K562 (cell line): ENCODE measurements around the gene ACOD1. TPM values are rescaled to one million over a fixed set of nuclear protein-coding genes. Genes with fewer than 3 reads are reported as not detected.

ENCODE experiments used
- ATAC-seq: fragments of 200-7000 bp; cut with Tn5 transposase; 3 replicates; pipeline ENCODE4 v1.9.1; 2020; ENCODE audit warnings: moderate library complexity
- BruUV-seq: library from RNA; stranded (reverse); fragments of 400-500 nt; replicated peaks from 2 replicates; lab custom pipeline; 2021; lab: Mats Ljungman, UMichigan
- CTCF ChIA-PET: fragments of 300-600 bp; formaldehyde crosslinking; extraction: SDS; loops from one replicate; lab custom pipeline; 2021; ENCODE audit warnings: low intra/inter-chr PET ratio; lab: Yijun Ruan, JAX
- POLR2A ChIA-PET: fragments of 300-600, 350-650 bp; sonication (Branson Sonifier 250); formaldehyde crosslinking; extraction: SDS; loops from one replicate; lab custom pipeline; 2021; ENCODE audit warnings: antibody characterized with exemption, inconsistent platforms; lab: Yijun Ruan, JAX
- DNase-seq, 4 experiments: peaks; one replicate each; pipeline versions ENCODE4 v3.0.0 to v3.0.0-alpha.2; 2011 to 2018; ENCODE audit warnings: low spot score in 3 of 4, mixed read lengths in 3 of 4; ENCODE audit errors: extremely low read depth in 1 of 4
- FAIRE-seq: peaks from 2 replicates; lab custom pipeline; 2011; peaks lifted over from hg19 to GRCh38; lab: Jason Lieb, UNC
- H2AFZ ChIP-seq: 2 replicates; pipeline ENCODE4 v1.6.0; 2011; ENCODE audit warnings: low read depth, low read length, control low read depth, inconsistent platforms
- H3K27ac ChIP-seq: fragments of 200-600 bp; 3 replicates; pipeline ENCODE4 v1.8.0; 2011; ENCODE audit warnings: low read depth, mild to moderate bottlenecking, control low read depth, inconsistent platforms, low read length, moderate library complexity, mixed read lengths; ENCODE audit errors: extremely low read depth
- H3K27me3 ChIP-seq, 2 experiments: fragments of 300-600 bp in 1 of 2; 2 replicates in 1 of 2; 3 replicates in 1 of 2; pipeline versions ENCODE4 v1.6.0 to v1.8.0; 2011; ENCODE audit warnings: inconsistent platforms in 2 of 2, low read length in 2 of 2, mild to moderate bottlenecking in 1 of 2, mixed read lengths in 1 of 2, moderate library complexity in 1 of 2; ENCODE audit not compliant: control insufficient read depth in 2 of 2, insufficient read depth in 2 of 2
- H3K36me3 ChIP-seq: fragments of 300-600 bp; 3 replicates; pipeline ENCODE4 v1.8.0; 2011; ENCODE audit warnings: mild to moderate bottlenecking, low read length, inconsistent platforms; ENCODE audit not compliant: control insufficient read depth, insufficient read depth
- H3K4me1 ChIP-seq, 2 experiments: fragments of 200-600 bp in 1 of 2; replicated peaks in 1 of 2; 2 replicates in 1 of 2; 3 replicates in 1 of 2; pipeline versions ENCODE4 v1.5.1 to v1.8.0; 2011; ENCODE audit warnings: inconsistent platforms in 2 of 2, low read length in 2 of 2, mild to moderate bottlenecking in 1 of 2, mixed read lengths in 1 of 2, moderate library complexity in 1 of 2; ENCODE audit not compliant: control insufficient read depth in 2 of 2, insufficient read depth in 2 of 2
- H3K4me2 ChIP-seq: 2 replicates; pipeline ENCODE4 v1.6.1; 2011; ENCODE audit warnings: low read length, control low read depth, inconsistent platforms, mixed read lengths; ENCODE audit not compliant: insufficient read depth
- H3K4me3 ChIP-seq: fragments of 200-600 bp; sonication (generic), shearing (Covaris generic); 2 replicates; pipeline ENCODE4 v1.5.1; 2016; ENCODE audit warnings: control low read depth, inconsistent platforms
- H3K79me2 ChIP-seq: fragments of 200-600 bp; 3 replicates; pipeline ENCODE4 v1.8.0; 2011; ENCODE audit warnings: low read length, inconsistent platforms; ENCODE audit not compliant: control insufficient read depth, insufficient read depth
- H3K9ac ChIP-seq, 2 experiments: 2 replicates each; pipeline versions ENCODE4 v1.6.0 to v1.6.1; 2011; ENCODE audit warnings: low read depth in 2 of 2, low read length in 2 of 2, control low read depth in 1 of 2, inconsistent platforms in 1 of 2, mild to moderate bottlenecking in 1 of 2, mixed read lengths in 1 of 2; ENCODE audit not compliant: insufficient read depth in 1 of 2
- H3K9me1 ChIP-seq: one replicate; pipeline ENCODE4 v1.6.0; 2011; ENCODE audit warnings: inconsistent platforms, mild to moderate bottlenecking, low read length, moderate library complexity; ENCODE audit not compliant: control insufficient read depth, insufficient read depth
- H3K9me3 ChIP-seq: replicated peaks from 2 replicates; pipeline ENCODE4 v1.5.1; 2011; ENCODE audit warnings: low read depth, low read length, inconsistent platforms; ENCODE audit not compliant: control insufficient read depth, insufficient read depth
- H4K20me1 ChIP-seq: replicated peaks from 2 replicates; pipeline ENCODE4 v1.6.1; 2011; ENCODE audit warnings: low read length, inconsistent platforms, mixed read lengths; ENCODE audit not compliant: control insufficient read depth, insufficient read depth
- CGGBP1 ChIP-seq: fragments of 250-450 bp; sonication (Bioruptor Pico); IDR thresholded peaks from 2 replicates; pipeline ENCODE4 v1.9.0; 2021; ENCODE audit warnings: mild to moderate bottlenecking
- GTF3C2 ChIP-seq: IDR thresholded peaks from 3 replicates; pipeline ENCODE4 v1.6.1; 2011; ENCODE audit warnings: borderline replicate concordance, mild to moderate bottlenecking, moderate library complexity; ENCODE audit not compliant: insufficient read length; ENCODE audit errors: extremely low read depth
- NR0B1 ChIP-seq: fragments of 450-650 bp; IDR thresholded peaks from one replicate; pipeline ENCODE4 v1.6.1; 2018; ENCODE audit warnings: mild to moderate bottlenecking, moderate library complexity; ENCODE audit not compliant: partially characterized antibody
- ZNF217 ChIP-seq: sonication (generic); formaldehyde crosslinking; IDR thresholded peaks from 2 replicates; pipeline ENCODE4 v1.8.0; 2022; ENCODE audit warnings: mild to moderate bottlenecking, missing genetic modification reagents
- ZNF551 ChIP-seq: fragments of 250-450 bp; sonication (Bioruptor Pico); IDR thresholded peaks from 2 replicates; pipeline ENCODE4 v1.5.0; 2021; ENCODE audit warnings: mild to moderate bottlenecking, moderate library complexity
- ZNF696 ChIP-seq: fragments of 250-450 bp; sonication (Bioruptor Pico); conservative IDR thresholded peaks from 2 replicates; pipeline ENCODE4 v1.4.0; 2020; ENCODE audit warnings: mild to moderate bottlenecking, moderate library complexity
- WGBS: fragments of 100-300 bp; shearing (Covaris generic); methylation state at CpG from one replicate; pipeline ENCODE4 v1.1.6; 2016; ENCODE audit warnings: low coverage, mixed read lengths; ENCODE audit not compliant: insufficient coverage; ENCODE audit errors: missing lambda C conversion rate; 5-methylcytosine and 5-hydroxymethylcytosine counted together
- in situ Hi-C: fragments of 300-500 bp; cut with MboI; formaldehyde crosslinking; loops from 4 replicates; pipeline ENCODE4 v1.15.0; 2018; ENCODE audit warnings: inconsistent platforms, mixed read lengths
- intact Hi-C: fragments of 100-400 bp; cut with micrococcal nuclease; formaldehyde crosslinking; loops from 2 replicates; pipeline ENCODE4 v1.14.2; 2022
- polyA plus RNA-seq, 8 experiments: library from polyadenylated mRNA; depleted of rRNA in 4 of 8; stranded (reverse) in 5 of 8; unstranded in 3 of 8; fragments of >200 nt; fragmentation: Nextera tagmentation in 2 of 8; fragmentation: Illumina TruSeq in 1 of 8; extraction: Ambion mirVana in 2 of 8; extraction: Trizol in 1 of 8; gene quantifications; 2 replicates each; pipeline versions ENCODE4 v1.2.1 to v1.2.3, GENCODE V29; 2011 to 2014; ENCODE audit warnings: inconsistent platforms in 1 of 8, missing spikeins in 1 of 8
- total RNA-seq, 7 experiments: library from RNA; depleted of rRNA in 6 of 7; stranded (reverse); fragments of >200 nt in 6 of 7; fragmentation: Illumina TruSeq in 2 of 7; extraction: Trizol in 2 of 7; gene quantifications; 2 replicates each; pipeline versions ENCODE4 v1.2.1 to v1.2.3, GENCODE V29; 2011 to 2021; ENCODE audit warnings: low replicate concordance in 1 of 7

The ACOD1 gene
- total and polyA plus RNA-seq, 9 of the 15 experiments (the other 6 are each of a cell fraction or from before 2014, with no cell fraction given): not detected

- in situ Hi-C loops: no loop called here
- Histone ChIP-seq H3K27me3 (peaks cover 0 to 22% of the 10 kb centered on the region in 2 experiments; a peak in 1 of 5 replicates), H2AFZ (no peak overlapping the region), H3K9me1 (no peaks in the 10 kb centered on the region), H3K4me3 (no peak overlapping the region), H3K9ac (no peak overlapping the region), H3K36me3 (no peaks in the 10 kb centered on the region), H3K4me2 (no peak overlapping the region), H3K4me1 (peaks cover 0 to 4% of the 10 kb centered on the region in 2 experiments; a peak in 2 of 5 replicates), H3K27ac (no peak overlapping the region), H4K20me1 (no peaks in the 10 kb centered on the region), H3K9me3 (no peaks in the 10 kb centered on the region), H3K79me2 (no peaks in the 10 kb centered on the region)
- no peak for TF ChIP-seq NR0B1
- TF ChIP-seq ZNF696 (CRISPR knock-in tag): no peak
- no peak for TF ChIP-seq CGGBP1 (CRISPR knock-in tag)
- TF ChIP-seq ZNF551 (CRISPR knock-in tag): no peak
- no peak for TF ChIP-seq GTF3C2
- no peak for TF ChIP-seq ZNF217 (CRISPR knock-in tag)
- no TSS peak for BruUV-seq
- ATAC-seq (no peak), FAIRE-seq (no peak), DNase-seq (no peak)
- WGBS: 4% methylated on average over 3 of the region's 5 CpGs
- intact Hi-C loops: no loop called here
- ChIA-PET CTCF (no interaction called here), POLR2A (interaction anchor here (1.0 kb wide), 1 partner anchor 15 kb away, joined by 3 read pairs; the partner anchor contains the start of gene CLN5)
Measured at GRCh38 chr13:76976929-76977328, 28.6 kb downstream of the ACOD1 start.
